Rectal smooth muscle tissue (tissue), 1 donor: ENCODE measurements around the gene SNRNP70.

Source experiments
- H3K27ac ChIP-seq: one replicate; pipeline ENCODE4 v1.7.0; 2013; ENCODE audit warnings: low read depth, low read length, inconsistent platforms
- H3K27me3 ChIP-seq: one replicate; pipeline ENCODE4 v1.7.0; 2013; ENCODE audit warnings: low read length; ENCODE audit not compliant: control insufficient read depth, insufficient read depth
- H3K36me3 ChIP-seq: one replicate; pipeline ENCODE4 v1.7.0; 2013; ENCODE audit warnings: low read length; ENCODE audit not compliant: control insufficient read depth, insufficient read depth
- H3K4me1 ChIP-seq: one replicate; pipeline ENCODE4 v1.7.0; 2013; ENCODE audit warnings: low read length; ENCODE audit not compliant: control insufficient read depth, insufficient read depth
- H3K4me3 ChIP-seq: one replicate; pipeline ENCODE4 v1.7.0; 2013; ENCODE audit warnings: low read length
- H3K9ac ChIP-seq: one replicate; pipeline ENCODE4 v1.7.0; 2013; ENCODE audit warnings: low read length

Gene SNRNP70

GRCh38 chr19:49150944-49151243 is 65.6 kb downstream of the SNRNP70 start:
- Histone ChIP-seq H3K27ac (no peak overlapping the region), H3K27me3 (no peaks in the 10 kb centered on the region), H3K4me1 (peaks cover 7% of the 10 kb centered on the region), H3K4me3 (peak overlapping the region; percentile 81), H3K36me3 (no peaks in the 10 kb centered on the region), H3K9ac (no peak overlapping the region)

- H3K4me1 ChIP-seq: peaks cover 7% of the 10 kb centered on the region
- H3K36me3 ChIP-seq: no peaks in the 10 kb centered on the region
- peak overlapping the region; percentile 33 for H3K4me3 ChIP-seq
- no peak overlapping the region for H3K9ac ChIP-seq
- no peaks in the 10 kb centered on the region for H3K27me3 ChIP-seq
- H3K27ac ChIP-seq: no peak overlapping the region
These were observed 66.2 kb downstream of the SNRNP70 start for GRCh38 chr19:49151267-49152118.

DNA sequence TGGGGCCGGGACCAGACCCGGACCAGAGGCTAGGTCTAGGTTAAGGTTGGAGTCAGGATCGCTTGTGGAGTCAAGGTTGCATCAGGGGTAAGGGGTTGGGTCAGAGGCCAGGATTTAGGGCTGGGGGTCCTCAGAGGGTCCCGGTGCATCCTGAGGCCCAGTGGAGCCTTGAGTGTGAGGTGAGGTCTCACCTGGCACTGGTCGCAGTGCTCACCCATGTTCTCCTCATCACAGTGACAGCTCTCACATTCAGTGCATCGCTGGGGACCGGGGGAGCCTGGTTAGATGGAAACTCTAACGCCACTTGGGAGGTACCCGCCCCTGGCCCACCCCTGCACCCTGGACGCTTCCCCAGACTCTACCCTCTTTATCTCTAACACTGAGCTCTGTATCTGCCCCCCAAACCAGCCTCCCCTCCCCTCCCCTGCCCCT is 66.9 kb downstream of the SNRNP70 start:
- Histone ChIP-seq H3K4me3 (no peak overlapping the region), H3K4me1 (peaks cover 7% of the 10 kb centered on the region), H3K9ac (no peak overlapping the region), H3K27me3 (no peaks in the 10 kb centered on the region), H3K27ac (no peak overlapping the region), H3K36me3 (no peaks in the 10 kb centered on the region)

- no peak overlapping the region for H3K27ac ChIP-seq
- H3K9ac ChIP-seq: no peak overlapping the region
- no peaks in the 10 kb centered on the region for H3K36me3 ChIP-seq
- H3K4me1 ChIP-seq: peaks cover 7% of the 10 kb centered on the region
- no peak overlapping the region for H3K4me3 ChIP-seq
- no peaks in the 10 kb centered on the region for H3K27me3 ChIP-seq
These were observed 68.0 kb downstream of the SNRNP70 start for GRCh38 chr19:49153167-49153809.

DNA sequence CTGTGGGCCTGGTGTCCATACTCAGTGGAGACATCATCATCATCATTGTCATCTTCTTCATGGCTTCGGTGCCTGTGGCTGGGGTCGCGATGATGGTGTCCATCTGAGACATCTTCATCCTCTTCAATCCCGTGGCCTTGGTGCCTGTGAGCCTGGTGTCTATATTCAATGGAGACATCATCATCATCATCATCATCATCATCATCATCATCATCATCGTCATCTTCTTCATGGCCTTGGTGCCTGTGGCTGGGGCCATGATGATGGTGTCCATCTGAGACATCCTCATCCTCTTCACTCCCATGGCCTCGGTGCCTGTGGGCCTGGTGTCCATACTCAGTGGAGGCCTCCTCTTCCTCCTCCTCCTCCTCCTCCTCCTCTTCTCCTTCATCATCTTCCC is 69.0 kb downstream of the SNRNP70 start:
- Histone ChIP-seq H3K9ac (no peak overlapping the region), H3K36me3 (no peaks in the 10 kb centered on the region), H3K4me3 (no peak overlapping the region), H3K4me1 (peaks cover 6% of the 10 kb centered on the region), H3K27me3 (no peaks in the 10 kb centered on the region), H3K27ac (no peak overlapping the region)

GRCh38 chr19:49155005-49155819 is 70.0 kb downstream of the SNRNP70 start, which contains the start of gene HRC:
HRC (minus strand) TSS chr19:49155396; CDS start chr19:49155237, 159 bp downstream.
- Histone ChIP-seq H3K4me3 (no peak within 1 kb of the TSS), H3K27me3 (no peaks in the 10 kb centered on the region), H3K27ac (no peak within 1 kb of the TSS), H3K4me1 (peaks cover 3% of the 10 kb centered on the region), H3K9ac (no peak within 1 kb of the TSS), H3K36me3 (no peaks in the 10 kb centered on the region)

GRCh38 chr19:49155820-49156346 is 70.6 kb downstream of the SNRNP70 start:
- Histone ChIP-seq H3K4me3 (no peak overlapping the region), H3K27me3 (no peaks in the 10 kb centered on the region), H3K9ac (no peak overlapping the region), H3K36me3 (no peaks in the 10 kb centered on the region), H3K27ac (no peak overlapping the region), H3K4me1 (peaks cover 3% of the 10 kb centered on the region)

- Histone ChIP-seq H3K4me3 (peak within 1 kb of the TSS; percentile 93), H3K36me3 (no peaks in the 10 kb centered on the region), H3K9ac (peak within 1 kb of the TSS; percentile 77), H3K27ac (peak within 1 kb of the TSS; percentile 79), H3K4me1 (peaks cover 3% of the 10 kb centered on the region), H3K27me3 (no peaks in the 10 kb centered on the region)
These were observed 72.4 kb downstream of the SNRNP70 start, which contains the start of gene TRPM4 for GRCh38 chr19:49157445-49158224. TRPM4 (plus strand) TSS chr19:49157792; CDS start chr19:49157867, 75 bp downstream.
